Hepatic stellate cell (primary cell): Measurements from ENCODE around the gene RRAS2.
"Not testable (repeated sequence)": the region's sequence is repeated elsewhere in the genome, so short reads cannot be mapped to it uniquely, and the experiment has no call there.

Source experiments
- DNase-seq: peaks from one replicate; pipeline ENCODE4 v3.0.0; 2011; ENCODE audit warnings: low spot score

The RRAS2 gene

GRCh38 chr11:14258221-14258935, 100.6 kb downstream of the RRAS2 start:
- DNase-seq = no peak

- DNase-seq = no peak
Observed at GRCh38 chr11:14255238-14255534, 103.8 kb downstream of the RRAS2 start.

- DNase-seq = no peak
Observed at GRCh38 chr11:14254533-14255237, 104.3 kb downstream of the RRAS2 start.

- DNase-seq = no peak
Observed at GRCh38 chr11:14253840-14254239, 105.1 kb downstream of the RRAS2 start.

GRCh38 chr11:14253421-14253820, 105.6 kb downstream of the RRAS2 start:
- no peak for DNase-seq

- not testable (repeated sequence) for DNase-seq
Observed at GRCh38 chr11:14252501-14252900, 106.5 kb downstream of the RRAS2 start.

- no peak for DNase-seq
Observed at GRCh38 chr11:14251754-14252153, 107.2 kb downstream of the RRAS2 start.

GRCh38 chr11:14249121-14249963, 109.6 kb downstream of the RRAS2 start:
- peak; percentile 57 for DNase-seq

GRCh38 chr11:14248580-14248981, 110.4 kb downstream of the RRAS2 start:
- no peak for DNase-seq

GRCh38 chr11:14245444-14245843, 113.5 kb downstream of the RRAS2 start:
- DNase-seq = no peak

GRCh38 chr11:14244926-14245325, 114.1 kb downstream of the RRAS2 start:
- DNase-seq = no peak

GRCh38 chr11:14242733-14243132, 116.2 kb downstream of the RRAS2 start:
- no peak for DNase-seq

- DNase-seq = no peak
Observed at GRCh38 chr11:14242187-14242586, 116.8 kb downstream of the RRAS2 start.

- DNase-seq = no peak
Observed at GRCh38 chr11:14240951-14241350, 118.0 kb downstream of the RRAS2 start.

GRCh38 chr11:14240221-14240620, 118.8 kb downstream of the RRAS2 start:
- no peak for DNase-seq

- DNase-seq = no peak
Observed at GRCh38 chr11:14237444-14237961, 121.5 kb downstream of the RRAS2 start.

- no peak for DNase-seq
Observed at GRCh38 chr11:14235701-14236100, 123.3 kb downstream of the RRAS2 start.

GRCh38 chr11:14234446-14234845, 124.5 kb downstream of the RRAS2 start:
- no peak for DNase-seq

- no peak for DNase-seq
Observed at GRCh38 chr11:14232652-14233051, 126.3 kb downstream of the RRAS2 start.

- DNase-seq = no peak
Observed at GRCh38 chr11:14230407-14230806, 128.6 kb downstream of the RRAS2 start.

GRCh38 chr11:14229472-14229871, 129.5 kb downstream of the RRAS2 start:
- no peak for DNase-seq

- DNase-seq = no peak
Observed at GRCh38 chr11:14228356-14228755, 130.6 kb downstream of the RRAS2 start.
